ENCODE results near the gene SLC22A16.

- TF ChIP-seq EP300 (IDR thresholded peaks at IDR 0.05) (no peak), CTCF (IDR thresholded peaks at IDR 0.05) (no peak)
Measured at GRCh38 chr6:110447761-110448160, 28.7 kb downstream of the SLC22A16 start.
